Breast epithelium (tissue), 3 donors: ENCODE data around the gene HMSD.
"Not testable (repeated sequence)": the region's sequence is repeated elsewhere in the genome, so short reads cannot be mapped to it uniquely, and the experiment has no call there.

Source experiments
- POLR2A ChIP-seq: fragments of 450-650 bp; IDR thresholded peaks from one replicate; pipeline ENCODE4 v1.6.1; 2016; ENCODE audit warnings: antibody characterized with exemption, mild to moderate bottlenecking, moderate library complexity
- POLR2AphosphoS5 ChIP-seq, 3 donors: sonication (generic); formaldehyde crosslinking; IDR thresholded peaks; one replicate each; pipeline ENCODE4 v1.6.1; 2017; ENCODE audit warnings: antibody characterized with exemption in 3 of 3
- TF ChIP-seq, protein P1 (sequence below), 3 donors: fragments of 450-650 bp; IDR thresholded peaks; one replicate each; pipeline ENCODE4 v1.5.1; 2016 to 2017; ENCODE audit warnings: antibody characterized with exemption in 3 of 3, mild to moderate bottlenecking in 3 of 3, moderate library complexity in 3 of 3

DNA sequence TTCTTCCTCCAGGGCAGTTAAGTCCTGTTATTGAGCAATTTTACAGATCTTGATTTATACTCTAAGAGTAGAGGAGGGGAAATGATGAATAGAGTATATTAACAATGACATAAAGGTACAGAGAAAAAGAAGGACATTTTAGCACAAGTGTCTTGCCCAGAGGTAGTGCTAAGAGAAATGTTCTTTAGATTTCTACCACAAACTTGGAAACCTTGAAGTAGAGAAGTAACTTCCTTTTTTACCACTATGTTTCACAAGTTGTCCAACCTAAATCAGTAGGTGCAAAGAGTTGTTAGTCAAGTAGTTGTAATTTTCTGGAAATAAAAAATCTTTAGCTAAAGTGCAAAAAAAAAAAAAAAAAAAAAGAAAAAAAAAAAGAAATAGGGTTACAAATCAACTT is 19.7 kb upstream of the HMSD start:
- TF ChIP-seq, protein P1, sequence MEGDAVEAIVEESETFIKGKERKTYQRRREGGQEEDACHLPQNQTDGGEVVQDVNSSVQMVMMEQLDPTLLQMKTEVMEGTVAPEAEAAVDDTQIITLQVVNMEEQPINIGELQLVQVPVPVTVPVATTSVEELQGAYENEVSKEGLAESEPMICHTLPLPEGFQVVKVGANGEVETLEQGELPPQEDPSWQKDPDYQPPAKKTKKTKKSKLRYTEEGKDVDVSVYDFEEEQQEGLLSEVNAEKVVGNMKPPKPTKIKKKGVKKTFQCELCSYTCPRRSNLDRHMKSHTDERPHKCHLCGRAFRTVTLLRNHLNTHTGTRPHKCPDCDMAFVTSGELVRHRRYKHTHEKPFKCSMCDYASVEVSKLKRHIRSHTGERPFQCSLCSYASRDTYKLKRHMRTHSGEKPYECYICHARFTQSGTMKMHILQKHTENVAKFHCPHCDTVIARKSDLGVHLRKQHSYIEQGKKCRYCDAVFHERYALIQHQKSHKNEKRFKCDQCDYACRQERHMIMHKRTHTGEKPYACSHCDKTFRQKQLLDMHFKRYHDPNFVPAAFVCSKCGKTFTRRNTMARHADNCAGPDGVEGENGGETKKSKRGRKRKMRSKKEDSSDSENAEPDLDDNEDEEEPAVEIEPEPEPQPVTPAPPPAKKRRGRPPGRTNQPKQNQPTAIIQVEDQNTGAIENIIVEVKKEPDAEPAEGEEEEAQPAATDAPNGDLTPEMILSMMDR (IDR thresholded peaks at IDR 0.05), result not testable (repeated sequence)
- not testable (repeated sequence) for TF ChIP-seq POLR2A; POLR2AphosphoS5 (IDR thresholded peaks at IDR 0.05)
